Stimulated activated CD4-positive, alpha-beta T cell treated with anti-CD3 and anti-CD28 coated beads, Interleukin-12 subunit alpha, Interleukin-12 subunit beta, amount 100 ng/mL, for 4 hours (primary cell): ENCODE data around the gene RIPK4.
"Not testable (repeated sequence)": the region's sequence is repeated elsewhere in the genome, so short reads cannot be mapped to it uniquely, and the experiment has no call there.

Experiments used
- DNase-seq: peaks from one replicate; pipeline ENCODE4 v3.0.0-alpha.2; 2020

The RIPK4 gene

GRCh38 chr21:41733951-41734689 lies 32.7 kb downstream of the RIPK4 start:
- DNase-seq: no peak

GRCh38 chr21:41731081-41731480 lies 35.8 kb downstream of the RIPK4 start:
- no peak for DNase-seq

GRCh38 chr21:41730367-41730765 lies 36.5 kb downstream of the RIPK4 start:
- DNase-seq: no peak

GRCh38 chr21:41729701-41730366 lies 37.0 kb downstream of the RIPK4 start:
- DNase-seq: no peak

GRCh38 chr21:41727784-41728763 lies 38.8 kb downstream of the RIPK4 start:
- no peak for DNase-seq

- DNase-seq: no peak
These were observed 39.7 kb downstream of the RIPK4 start for GRCh38 chr21:41726970-41727783.

- DNase-seq: no peak
These were observed 40.3 kb downstream of the RIPK4 start for GRCh38 chr21:41726630-41726969.

- DNase-seq: no peak
These were observed 40.7 kb downstream of the RIPK4 start for GRCh38 chr21:41726058-41726558.

GRCh38 chr21:41725421-41726031 lies 41.3 kb downstream of the RIPK4 start:
- DNase-seq: no peak

- DNase-seq: not testable (repeated sequence)
These were observed 43.0 kb downstream of the RIPK4 start for GRCh38 chr21:41723835-41724234.

GRCh38 chr21:41722052-41723018 lies 44.5 kb downstream of the RIPK4 start:
- DNase-seq: no peak

GRCh38 chr21:41720250-41720649 lies 46.6 kb downstream of the RIPK4 start:
- no peak for DNase-seq

GRCh38 chr21:41719691-41720090 lies 47.2 kb downstream of the RIPK4 start:
- no peak for DNase-seq

- no peak for DNase-seq
These were observed 49.1 kb downstream of the RIPK4 start for GRCh38 chr21:41717573-41718330.

- no peak for DNase-seq
These were observed 50.1 kb downstream of the RIPK4 start for GRCh38 chr21:41716751-41717150.

GRCh38 chr21:41715649-41716281 lies 51.1 kb downstream of the RIPK4 start:
- no peak for DNase-seq

GRCh38 chr21:41714299-41714865 lies 52.5 kb downstream of the RIPK4 start:
- DNase-seq: not testable (repeated sequence)

- no peak for DNase-seq
These were observed 53.2 kb downstream of the RIPK4 start for GRCh38 chr21:41713495-41714281.
